ENCODE measurements around the gene ANKRD39. TPM values are rescaled to one million over a fixed set of nuclear protein-coding genes. Genes with fewer than 3 reads are reported as not detected.

ANKRD39 gene
- polyA plus RNA-seq, 6 donors from 2014 or later: 7.3 to 22.8 (median 20.0) TPM

DNA sequence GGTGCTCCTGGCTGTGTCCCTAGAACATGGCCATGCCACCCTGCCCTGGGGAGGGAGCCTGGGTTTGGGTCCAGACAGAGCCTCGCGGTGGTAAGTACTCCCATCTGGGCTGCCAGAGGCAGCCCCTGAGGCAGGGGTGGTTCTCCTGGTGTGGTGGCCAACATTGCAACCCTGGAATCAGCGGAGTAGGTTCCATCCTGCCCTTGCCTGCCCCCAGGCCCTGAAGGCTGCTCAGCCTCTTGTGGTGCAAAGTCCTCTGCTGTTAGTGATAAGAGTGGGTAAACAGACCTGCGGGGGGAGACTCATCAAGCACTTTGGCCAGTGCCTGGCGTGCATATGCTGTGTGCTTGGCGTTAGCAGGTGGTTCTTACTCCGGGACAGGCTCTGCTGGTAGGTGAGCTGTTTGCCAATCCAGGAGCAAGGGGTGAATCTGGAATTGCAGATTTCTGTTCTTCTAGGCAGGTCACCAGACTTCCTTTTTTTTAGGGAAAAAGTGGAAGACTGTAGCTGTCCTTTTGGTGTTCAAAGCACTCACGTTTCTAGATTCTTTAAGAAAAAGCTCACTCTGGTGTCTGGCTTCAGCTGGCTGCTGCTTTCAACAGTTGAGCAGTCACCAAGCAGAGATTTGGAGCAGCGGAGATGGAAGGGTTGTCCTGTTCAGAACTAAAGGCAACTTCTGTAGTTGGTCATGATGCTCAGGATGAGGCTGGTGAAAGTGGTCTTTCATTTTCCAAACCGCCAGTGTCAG is 38.5 kb downstream of the ANKRD39 start:
- no peaks in the 10 kb centered on the region for H3K9me3 Mint-ChIP-seq
- H3K27me3 Mint-ChIP-seq: no peaks in the 10 kb centered on the region
- H3K4me3 Mint-ChIP-seq: peak overlapping the region in 7 of 8 donors; percentile 9 to 89 (median 81)
- ATAC-seq (ENCODE audit: low read depth in 2 of 2): no peak
- H3K36me3 Mint-ChIP-seq: peaks cover 0 to 7% of the 10 kb centered on the region in 2 donors
- DNase-seq: no peak
- H3K4me1 Mint-ChIP-seq: peaks cover 46 to 57% (median 52%) of the 10 kb centered on the region in 3 donors
- H3K27ac Mint-ChIP-seq: no peak overlapping the region

DNA sequence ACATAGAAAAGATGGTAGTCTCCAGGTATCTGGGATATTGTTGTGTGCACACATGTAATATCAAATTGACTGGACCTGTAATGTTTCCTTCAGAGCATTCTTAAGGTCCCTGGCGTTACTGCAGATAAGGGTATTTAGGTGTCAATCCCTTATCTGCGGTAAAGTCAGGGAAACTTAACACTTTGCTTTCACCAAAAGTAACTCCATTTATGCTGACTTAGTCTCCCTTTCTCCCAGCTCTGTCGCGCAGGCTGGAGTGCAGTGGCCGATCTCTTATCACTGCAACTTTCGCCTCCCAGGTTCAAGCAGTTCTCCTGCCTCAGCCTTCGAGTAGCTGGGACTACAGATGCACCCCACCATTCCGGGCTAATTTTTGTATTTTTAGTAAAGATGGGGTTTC is 39.9 kb downstream of the ANKRD39 start:
- no peak for ATAC-seq (ENCODE audit: low read depth in 2 of 2)
- no peak for DNase-seq
- Mint-ChIP-seq H3K4me1 (peaks cover 46 to 58% (median 56%) of the 10 kb centered on the region in 3 donors), H3K9me3 (no peaks in the 10 kb centered on the region), H3K36me3 (peaks cover 0 to 7% of the 10 kb centered on the region in 2 donors), H3K4me3 (peak overlapping the region; percentile 79 to 91 (median 85)), H3K27ac (peak overlapping the region in 3 of 6 donors; percentile 26 to 47 (median 34)), H3K27me3 (no peaks in the 10 kb centered on the region)

DNA sequence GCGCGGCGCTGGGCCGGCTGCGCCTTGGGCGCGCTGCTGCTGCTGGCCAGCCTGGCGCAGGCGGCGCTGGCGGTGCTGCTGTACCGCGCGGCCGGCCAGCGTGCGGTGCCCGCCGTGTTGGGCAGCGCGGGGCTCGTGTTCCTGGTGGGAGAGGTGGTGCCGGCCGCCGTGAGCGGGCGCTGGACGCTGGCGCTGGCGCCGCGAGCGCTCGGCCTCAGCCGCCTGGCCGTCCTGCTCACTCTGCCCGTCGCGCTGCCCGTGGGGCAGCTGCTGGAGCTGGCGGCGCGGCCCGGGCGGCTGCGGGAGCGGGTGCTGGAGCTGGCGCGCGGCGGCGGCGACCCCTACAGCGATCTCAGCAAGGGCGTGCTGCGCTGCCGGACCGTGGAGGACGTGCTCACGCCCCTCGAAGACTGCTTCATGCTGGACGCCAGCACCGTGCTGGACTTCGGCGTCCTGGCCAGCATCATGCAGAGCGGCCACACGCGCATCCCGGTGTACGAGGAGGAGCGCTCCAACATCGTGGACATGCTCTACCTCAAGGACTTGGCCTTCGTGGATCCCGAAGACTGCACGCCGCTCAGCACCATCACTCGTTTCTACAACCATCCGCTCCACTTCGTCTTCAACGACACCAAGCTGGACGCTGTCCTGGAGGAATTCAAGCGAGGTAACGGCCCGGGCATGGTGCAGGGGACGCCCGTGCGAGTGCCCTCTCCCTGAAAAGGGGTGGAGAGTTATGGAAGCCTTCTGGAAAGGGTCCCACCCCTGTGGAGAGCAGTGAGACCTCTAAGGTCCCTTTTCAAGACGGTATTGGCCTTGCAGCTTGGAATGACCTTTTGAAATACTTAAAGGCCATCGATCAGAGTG is 40.7 kb downstream of the ANKRD39 start:
- DNase-seq: no peak
- H3K27ac Mint-ChIP-seq: peak overlapping the region in 1 of 6 donors; percentile 36
- H3K36me3 Mint-ChIP-seq: peaks cover 0 to 7% of the 10 kb centered on the region in 2 donors

DNA sequence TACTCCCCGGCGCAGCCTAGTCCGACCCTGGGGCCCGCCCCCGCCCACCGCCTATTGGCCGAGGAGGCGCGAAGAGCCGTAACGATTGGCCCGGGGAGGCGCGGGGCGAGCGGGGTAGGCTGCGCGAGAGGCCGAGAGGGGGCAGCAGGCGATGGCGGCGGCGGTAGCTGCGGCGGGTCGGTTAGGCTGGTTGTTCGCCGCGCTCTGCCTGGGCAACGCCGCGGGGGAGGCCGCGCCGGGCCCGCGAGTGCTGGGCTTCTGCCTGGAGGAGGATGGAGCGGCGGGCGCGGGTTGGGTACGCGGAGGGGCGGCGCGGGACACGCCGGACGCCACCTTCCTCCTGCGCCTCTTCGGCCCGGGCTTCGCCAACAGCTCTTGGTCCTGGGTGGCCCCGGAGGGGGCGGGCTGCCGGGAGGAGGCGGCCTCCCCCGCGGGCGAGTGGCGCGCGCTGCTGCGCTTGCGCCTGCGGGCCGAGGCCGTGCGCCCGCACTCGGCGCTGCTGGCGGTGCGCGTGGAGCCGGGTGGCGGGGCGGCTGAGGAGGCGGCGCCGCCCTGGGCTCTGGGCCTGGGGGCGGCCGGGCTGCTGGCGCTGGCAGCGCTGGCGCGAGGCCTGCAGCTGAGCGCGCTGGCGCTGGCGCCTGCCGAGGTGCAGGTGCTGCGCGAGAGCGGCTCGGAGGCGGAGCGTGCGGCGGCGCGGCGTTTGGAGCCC is 41.5 kb downstream of the ANKRD39 start, which contains the start of gene CNNM3:
TSS of gene CNNM3 (plus strand) at position 142 of the 709 bp plus-strand sequence. CDS start at position 152, 10 bp downstream.
- DNase-seq (peak; percentile 99), ATAC-seq (ENCODE audit: low read depth in 2 of 2) (peak; percentile 88 to 90)
- Mint-ChIP-seq H3K9me3 (no peaks in the 10 kb centered on the region), H3K4me3 (peak within 1 kb of the TSS; percentile 84 to 97 (median 92)), H3K27me3 (no peaks in the 10 kb centered on the region), H3K4me1 (peaks cover 45 to 58% (median 51%) of the 10 kb centered on the region in 3 donors), H3K27ac (peak within 1 kb of the TSS; percentile 47 to 92 (median 58)), H3K36me3 (peaks cover 0 to 7% of the 10 kb centered on the region in 2 donors)

More for the DNA sequence above, 40.7 kb downstream of the ANKRD39 start:
- Mint-ChIP-seq H3K9me3 (no peaks in the 10 kb centered on the region), H3K4me1 (peaks cover 46 to 60% (median 54%) of the 10 kb centered on the region in 3 donors), H3K4me3 (peak overlapping the region; percentile 79 to 91 (median 85)), H3K27me3 (no peaks in the 10 kb centered on the region)
- ATAC-seq (ENCODE audit: low read depth in 2 of 2): no peak

DNA sequence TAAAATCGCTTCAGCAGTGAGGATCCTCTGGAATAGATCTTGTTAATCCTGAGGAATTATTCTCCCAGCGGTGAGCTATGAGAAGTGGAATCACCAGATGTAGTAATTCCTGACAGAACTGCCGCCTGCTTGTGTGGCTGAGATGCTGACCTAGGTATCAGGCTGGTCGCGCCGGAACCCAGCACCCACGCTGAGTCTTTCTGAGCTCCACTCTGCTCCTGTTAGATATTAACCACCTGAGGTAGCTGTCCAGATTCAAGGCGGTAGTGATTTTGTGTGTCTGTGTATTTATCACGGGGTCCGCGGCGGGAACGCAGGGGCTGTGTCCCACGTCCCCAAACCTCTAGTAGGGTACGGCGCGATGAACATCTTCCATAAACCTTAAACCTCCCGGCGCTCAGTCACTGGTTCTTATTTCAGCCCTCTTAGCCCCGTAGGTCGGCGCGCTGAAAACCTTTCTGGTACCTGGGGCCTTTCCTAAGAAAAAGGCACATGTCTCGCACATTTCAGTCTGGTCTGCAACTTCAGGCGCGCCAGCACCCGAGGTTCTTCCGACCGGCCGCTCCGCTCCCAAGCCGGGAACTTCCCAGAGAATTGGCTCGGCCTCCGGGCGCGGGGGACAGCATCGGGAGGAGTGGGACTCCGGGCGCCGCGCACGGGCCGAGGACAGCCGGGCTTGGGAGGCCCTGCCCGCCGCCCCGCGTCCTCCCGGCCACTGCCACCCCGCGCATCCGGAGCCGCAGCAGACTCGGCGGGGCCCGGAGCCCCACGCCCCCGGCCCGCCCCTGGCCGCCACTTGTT is 42.3 kb downstream of the ANKRD39 start:
- peaks cover 37 to 50% (median 43%) of the 10 kb centered on the region in 3 donors for H3K4me1 Mint-ChIP-seq
- H3K27ac Mint-ChIP-seq: peak overlapping the region; percentile 44 to 92 (median 58)
- H3K4me3 Mint-ChIP-seq: peak overlapping the region; percentile 84 to 97 (median 92)
- H3K27me3 Mint-ChIP-seq: no peaks in the 10 kb centered on the region
- no peaks in the 10 kb centered on the region for H3K9me3 Mint-ChIP-seq
- DNase-seq: no peak
- peak; percentile 2 for ATAC-seq (ENCODE audit: low read depth in 2 of 2)
- peaks cover 0 to 7% of the 10 kb centered on the region in 2 donors for H3K36me3 Mint-ChIP-seq

DNA sequence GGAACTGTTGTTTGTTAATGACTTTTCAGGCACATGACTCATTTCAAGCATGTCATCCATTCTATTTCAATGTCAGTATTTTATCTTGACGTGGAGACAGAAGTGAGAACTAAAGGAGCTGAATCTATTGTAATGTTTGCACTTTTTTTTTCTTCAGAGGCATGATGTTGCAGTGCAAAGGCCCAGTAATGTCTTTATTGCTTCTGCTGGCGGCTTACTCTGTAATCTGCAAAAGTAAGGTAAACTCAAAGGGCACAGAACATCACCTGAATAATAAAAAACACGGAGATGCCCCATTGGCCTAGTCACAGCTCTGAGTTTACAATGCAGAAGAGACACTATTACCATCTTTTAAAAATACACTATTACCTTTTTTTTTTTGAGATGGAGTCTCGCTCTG is 44.2 kb downstream of the ANKRD39 start:
- ATAC-seq (ENCODE audit: low read depth in 2 of 2): no peak
- H3K27ac Mint-ChIP-seq: no peak overlapping the region
- peaks cover 22 to 35% (median 25%) of the 10 kb centered on the region in 3 donors for H3K4me1 Mint-ChIP-seq
- H3K9me3 Mint-ChIP-seq: no peaks in the 10 kb centered on the region
- peak overlapping the region in 2 of 8 donors; percentile 6 to 78 for H3K4me3 Mint-ChIP-seq
- no peaks in the 10 kb centered on the region for H3K27me3 Mint-ChIP-seq
- DNase-seq: no peak
- no peaks in the 10 kb centered on the region for H3K36me3 Mint-ChIP-seq

DNA sequence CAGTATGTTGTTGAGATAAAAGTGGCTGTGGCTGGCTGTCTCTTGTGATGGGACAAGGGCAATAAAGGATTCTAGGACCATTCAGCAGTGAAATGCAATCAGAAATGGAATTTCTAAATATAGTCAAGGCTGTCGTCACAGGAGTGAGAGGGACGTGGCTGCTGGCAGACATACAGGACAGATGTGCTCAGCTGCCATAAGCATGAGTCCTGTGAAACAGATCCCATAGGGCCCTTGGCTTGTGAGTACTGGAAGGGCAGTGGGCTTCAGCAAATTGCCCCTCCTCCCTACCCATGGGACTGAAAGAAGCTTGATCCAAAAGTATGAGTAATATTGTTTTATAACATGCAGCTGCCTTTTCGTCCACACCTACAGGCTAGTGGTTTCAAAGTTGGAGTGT is 45.9 kb downstream of the ANKRD39 start:
- H3K27ac Mint-ChIP-seq: no peak overlapping the region
- H3K4me1 Mint-ChIP-seq: peaks cover 11 to 25% (median 22%) of the 10 kb centered on the region in 3 donors
- no peaks in the 10 kb centered on the region for H3K9me3 Mint-ChIP-seq
- no peaks in the 10 kb centered on the region for H3K36me3 Mint-ChIP-seq
- peak overlapping the region in 2 of 8 donors; percentile 12 to 78 for H3K4me3 Mint-ChIP-seq
- no peak for ATAC-seq (ENCODE audit: low read depth in 2 of 2)
- DNase-seq: no peak
- H3K27me3 Mint-ChIP-seq: no peaks in the 10 kb centered on the region

DNA sequence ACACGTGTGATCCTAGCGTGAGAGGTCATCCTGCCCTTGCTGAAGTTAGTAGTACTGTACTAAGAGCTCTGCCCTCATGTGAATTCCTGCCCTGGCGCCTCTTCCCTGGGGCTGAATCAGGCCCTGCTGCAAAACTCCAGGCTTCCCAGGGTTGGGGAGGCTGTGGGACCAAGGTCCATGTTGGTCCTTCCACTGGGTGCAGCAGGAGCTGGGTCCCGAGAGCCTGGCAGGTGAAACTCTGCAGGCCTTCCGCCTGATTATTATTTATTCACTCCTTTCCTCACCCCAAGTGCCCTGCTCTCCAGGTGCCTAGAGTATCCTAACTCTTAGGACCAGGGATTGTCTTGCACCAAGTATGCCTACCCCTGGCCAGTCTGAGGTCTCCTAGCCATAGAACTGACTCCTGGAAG is 47.0 kb downstream of the ANKRD39 start:
- Mint-ChIP-seq H3K27ac (peak overlapping the region in 1 of 6 donors; percentile 50), H3K27me3 (no peaks in the 10 kb centered on the region), H3K9me3 (peaks cover 0 to 3% (median 0%) of the 10 kb centered on the region in 7 donors), H3K4me1 (peaks cover 19 to 33% (median 30%) of the 10 kb centered on the region in 3 donors), H3K36me3 (no peaks in the 10 kb centered on the region), H3K4me3 (peak overlapping the region in 1 of 8 donors; percentile 35)
- no peak for ATAC-seq (ENCODE audit: low read depth in 2 of 2)
- no peak for DNase-seq

DNA sequence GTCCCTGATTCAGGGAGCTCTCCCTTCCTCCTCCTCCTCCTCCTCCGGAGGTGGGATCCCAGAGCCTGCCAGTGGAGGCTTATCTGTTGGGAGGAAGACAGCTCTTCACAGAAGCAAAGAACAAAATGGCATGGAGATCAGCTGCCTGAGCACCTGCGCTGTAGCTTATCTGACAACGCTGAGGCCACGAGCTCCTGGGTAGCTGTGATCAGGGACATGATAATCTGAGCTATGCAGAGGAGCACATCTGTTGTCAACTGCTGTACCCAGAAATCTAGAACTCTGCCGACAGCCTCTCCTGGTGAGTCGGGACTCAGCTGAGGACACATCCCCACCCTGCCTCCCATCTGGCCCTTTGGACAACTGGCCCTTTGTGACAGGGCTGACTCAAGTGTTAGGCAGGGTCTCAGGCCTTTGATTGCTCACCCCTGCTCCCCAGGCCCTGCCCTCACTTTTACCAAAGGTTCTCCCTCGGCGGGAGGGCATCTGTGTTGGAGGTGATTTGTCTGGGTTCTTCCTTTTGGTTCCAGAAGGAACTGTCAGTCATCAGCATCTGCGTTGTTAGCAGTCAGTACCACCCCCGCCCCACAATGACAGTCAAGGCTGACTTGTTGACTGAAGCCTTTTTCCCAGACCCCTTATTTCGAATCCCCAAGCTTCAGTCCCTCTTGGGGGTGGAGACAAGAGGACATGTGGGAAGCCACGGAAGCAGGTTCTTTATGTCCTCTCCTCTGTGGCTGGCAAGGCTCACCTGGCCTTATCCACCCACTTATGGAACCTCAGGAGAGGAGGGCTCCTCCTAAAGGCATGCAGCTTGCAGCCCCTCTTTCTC is 47.6 kb downstream of the ANKRD39 start:
- peak overlapping the region in 2 of 6 donors; percentile 54 to 70 for H3K27ac Mint-ChIP-seq
- no peaks in the 10 kb centered on the region for H3K36me3 Mint-ChIP-seq
- no peaks in the 10 kb centered on the region for H3K27me3 Mint-ChIP-seq
- DNase-seq (no peak), ATAC-seq (ENCODE audit: low read depth in 2 of 2) (no peak)
- no peak overlapping the region for H3K4me3 Mint-ChIP-seq
- peaks cover 0 to 3% (median 0%) of the 10 kb centered on the region in 7 donors for H3K9me3 Mint-ChIP-seq
- H3K4me1 Mint-ChIP-seq: peaks cover 16 to 28% (median 27%) of the 10 kb centered on the region in 3 donors

DNA sequence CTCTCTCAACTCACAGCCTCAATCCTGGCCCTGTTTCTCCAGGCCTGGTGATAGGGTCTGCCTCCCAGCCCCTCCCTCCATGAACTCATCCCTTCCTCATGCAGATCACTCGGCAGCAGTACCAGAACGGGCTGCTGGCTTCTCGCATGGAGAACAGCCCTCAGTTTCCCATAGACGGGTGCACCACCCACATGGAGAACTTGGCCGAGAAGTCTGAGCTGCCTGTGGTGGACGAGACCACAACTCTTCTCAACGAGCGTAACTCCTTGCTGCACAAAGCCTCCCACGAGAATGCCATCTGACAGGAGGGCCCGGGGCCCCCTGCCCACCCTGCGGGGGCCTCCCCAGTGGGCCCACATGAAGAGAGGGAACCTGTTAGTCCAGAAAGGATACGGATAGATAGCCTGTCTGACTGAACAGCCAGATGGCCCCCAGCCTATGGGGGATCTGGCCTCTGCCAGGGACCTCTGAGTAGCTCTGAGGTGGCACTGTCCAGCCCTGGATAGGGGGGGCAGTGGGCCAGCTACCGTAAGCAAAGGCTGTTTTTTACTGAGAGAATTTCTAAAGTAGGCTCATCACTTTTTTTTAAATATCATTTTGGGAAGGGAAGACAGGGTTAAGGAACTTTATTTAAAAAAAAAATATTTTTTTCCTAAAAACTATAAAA is 48.5 kb downstream of the ANKRD39 start:
- H3K27ac Mint-ChIP-seq: peak overlapping the region in 2 of 6 donors; percentile 54 to 84

DNA sequence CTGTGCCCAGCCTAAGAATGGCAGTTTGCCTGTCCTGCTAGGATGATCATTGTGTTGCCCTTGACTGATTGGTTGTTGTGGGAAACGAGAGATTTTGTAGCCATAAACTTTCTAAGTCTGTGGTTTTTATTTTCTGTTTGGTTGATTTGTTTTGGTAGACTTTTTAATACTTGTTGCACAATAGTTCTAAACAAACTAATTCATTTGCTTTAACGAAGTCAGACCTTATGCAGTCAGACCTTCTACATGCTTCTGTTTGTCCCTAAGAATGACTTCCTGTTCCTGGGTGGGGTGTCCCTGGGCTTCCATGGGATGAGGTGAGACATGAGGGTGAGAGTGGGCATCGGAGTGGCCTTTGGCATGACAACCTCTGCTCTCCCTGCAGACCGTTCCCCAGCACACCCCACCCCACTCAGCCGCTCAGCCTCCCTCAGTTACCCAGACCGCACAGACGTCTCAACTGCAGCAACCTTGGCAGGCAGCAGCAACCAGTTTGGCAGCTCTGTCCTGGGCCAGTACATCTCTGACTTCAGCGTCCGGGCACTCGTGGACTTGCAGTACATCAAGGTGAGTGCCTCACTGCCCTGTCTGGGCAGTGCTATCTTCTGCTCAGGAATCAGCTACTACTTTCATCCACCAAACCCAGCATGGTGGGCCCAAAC is 49.5 kb downstream of the ANKRD39 start:
- DNase-seq (no peak), ATAC-seq (ENCODE audit: low read depth in 2 of 2) (no peak)
- Mint-ChIP-seq H3K4me3 (peak overlapping the region in 4 of 8 donors; percentile 39 to 57 (median 49)), H3K36me3 (no peaks in the 10 kb centered on the region), H3K27ac (peak overlapping the region in 4 of 6 donors; percentile 54 to 91 (median 70)), H3K27me3 (no peaks in the 10 kb centered on the region), H3K4me1 (peaks cover 12 to 24% (median 20%) of the 10 kb centered on the region in 3 donors), H3K9me3 (peaks cover 0 to 3% (median 0%) of the 10 kb centered on the region in 7 donors)

More for the DNA sequence above, 48.5 kb downstream of the ANKRD39 start:
- H3K36me3 Mint-ChIP-seq: no peaks in the 10 kb centered on the region
- H3K27me3 Mint-ChIP-seq: no peaks in the 10 kb centered on the region
- DNase-seq (no peak), ATAC-seq (ENCODE audit: low read depth in 2 of 2) (no peak)
- peaks cover 0 to 3% (median 0%) of the 10 kb centered on the region in 7 donors for H3K9me3 Mint-ChIP-seq
- H3K4me1 Mint-ChIP-seq: peaks cover 12 to 24% (median 24%) of the 10 kb centered on the region in 3 donors
- peak overlapping the region in 2 of 8 donors; percentile 33 to 58 for H3K4me3 Mint-ChIP-seq

Data from naive B cell (primary cell).